Neural progenitor cell (in vitro differentiated cells): ENCODE measurements around the gene FAM43A. TPM values are rescaled to one million over a fixed set of nuclear protein-coding genes. Genes with fewer than 3 reads are reported as not detected.

Experiments used
- DNase-seq: peaks from one replicate; pipeline ENCODE4 v3.0.0-alpha.2; 2016; ENCODE audit warnings: low spot score
- H2AFZ ChIP-seq: fragments of 200-600 bp; sonication (generic); replicated peaks from 2 replicates; pipeline ENCODE4 v1.6.1; 2016; ENCODE audit warnings: antibody characterized with exemption
- H3F3A ChIP-seq: fragments of 200-600 bp; sonication (generic); 2 replicates; pipeline ENCODE4 v1.6.1; 2016; ENCODE audit warnings: antibody characterized with exemption, low read depth
- H3K27ac ChIP-seq: fragments of 200-600 bp; sonication (generic); 2 replicates; pipeline ENCODE4 v1.5.1; 2016; ENCODE audit warnings: mild to moderate bottlenecking
- H3K27me3 ChIP-seq: fragments of 200-600 bp; sonication (generic); 2 replicates; pipeline ENCODE4 v1.6.1; 2016; ENCODE audit warnings: mild to moderate bottlenecking, moderate library complexity
- H3K36me3 ChIP-seq: fragments of 200-600 bp; sonication (generic); 2 replicates; pipeline ENCODE4 v1.5.1; 2016
- H3K4me1 ChIP-seq: fragments of 200-600 bp; sonication (generic); 2 replicates; pipeline ENCODE4 v1.6.1; 2016; ENCODE audit warnings: mixed run types
- H3K4me2 ChIP-seq: fragments of 200-600 bp; sonication (generic); 2 replicates; pipeline ENCODE4 v1.6.1; 2016
- H3K4me3 ChIP-seq: fragments of 200-600 bp; sonication (generic); 2 replicates; pipeline ENCODE4 v1.5.1; 2016
- H3K79me2 ChIP-seq: fragments of 200-600 bp; sonication (generic); 2 replicates; pipeline ENCODE4 v1.6.1; 2016; ENCODE audit warnings: low read depth
- H3K9ac ChIP-seq: fragments of 200-600 bp; sonication (generic); 2 replicates; pipeline ENCODE4 v1.6.1; 2016
- H3K9me3 ChIP-seq: fragments of 200-600 bp; sonication (generic); 2 replicates; pipeline ENCODE4 v1.5.1; 2016; ENCODE audit warnings: low read depth
- H4K20me1 ChIP-seq: fragments of 200-600 bp; sonication (generic); 2 replicates; pipeline ENCODE4 v1.6.1; 2016; ENCODE audit warnings: low read depth
- H3K27ac Mint-ChIP-seq: 3 replicates; pipeline ENCODE4 v1.8.0; 2021; ENCODE audit warnings: mixed read lengths
- H3K27me3 Mint-ChIP-seq: 2 replicates; pipeline ENCODE4 v1.8.0; 2022; ENCODE audit warnings: low read depth, mild to moderate bottlenecking, inconsistent platforms, moderate library complexity, mixed read lengths; ENCODE audit not compliant: insufficient read depth
- H3K36me3 Mint-ChIP-seq: 3 replicates; pipeline ENCODE4 v1.8.0; 2021; ENCODE audit warnings: mixed read lengths
- H3K4me1 Mint-ChIP-seq: 3 replicates; pipeline ENCODE4 v1.8.0; 2021; ENCODE audit warnings: mixed read lengths
- H3K4me3 Mint-ChIP-seq: 3 replicates; pipeline ENCODE4 v1.8.0; 2021; ENCODE audit warnings: mild to moderate bottlenecking, moderate library complexity, mixed read lengths
- H3K9me3 Mint-ChIP-seq: 3 replicates; pipeline ENCODE4 v1.8.0; 2020; ENCODE audit warnings: mixed read lengths
- EZH2 ChIP-seq: fragments of 200-600 bp; sonication (generic); IDR thresholded peaks from 2 replicates; pipeline ENCODE4 v1.6.1; 2017; ENCODE audit warnings: antibody characterized with exemption, mild to moderate bottlenecking, moderate library complexity
- EZH2phosphoT487 ChIP-seq: fragments of 200-600 bp; sonication (generic); IDR thresholded peaks from 2 replicates; pipeline ENCODE4 v1.6.1; 2017; ENCODE audit warnings: antibody characterized with exemption
- small RNA-seq: library from RNA; depleted of rRNA; stranded (forward); fragments of <200 nt; gene quantifications from one replicate; pipeline ENCODE3, GENCODE V24; 2015
- total RNA-seq: library from RNA; depleted of rRNA; stranded (reverse); fragments of >200 nt; gene quantifications from 2 replicates; pipeline ENCODE4 v1.2.3, GENCODE V29; 2015; ENCODE audit warnings: low replicate concordance
- TF ChIP-seq, protein P1 (sequence below): fragments of 200-600 bp; sonication (generic); IDR thresholded peaks from 2 replicates; pipeline ENCODE4 v1.5.1; 2017; ENCODE audit warnings: antibody characterized with exemption, mild to moderate bottlenecking

Gene FAM43A
- total RNA-seq, 1 donor from 2014 or later: 0.80 TPM

DNA sequence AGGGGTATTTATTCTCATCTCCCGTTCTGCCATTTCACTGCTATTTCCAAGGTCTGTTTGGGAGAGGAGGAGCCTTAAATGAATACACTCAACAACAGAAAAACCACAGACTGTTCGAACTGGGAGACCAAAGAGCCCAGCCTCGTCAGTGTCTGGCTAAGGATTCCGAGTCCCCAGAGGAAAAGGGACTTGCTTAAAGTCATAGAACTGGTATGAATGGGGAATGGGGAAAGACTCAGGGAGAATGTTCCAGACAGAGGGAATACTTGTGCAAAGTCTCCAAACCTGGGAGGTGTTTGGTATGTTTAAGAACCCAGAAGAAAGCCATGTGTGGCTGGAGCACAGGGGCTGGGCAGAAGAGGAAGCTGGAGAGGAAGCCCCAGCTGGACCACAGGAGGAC, 46.9 kb downstream of the FAM43A start:
- Histone ChIP-seq H3K4me2 (no peak overlapping the region), H4K20me1 (no peaks in the 10 kb centered on the region), H3K36me3 (no peaks in the 10 kb centered on the region), H3K27ac (no peak overlapping the region), H3K4me3 (no peak overlapping the region), H3K27me3 (peaks cover 12% of the 10 kb centered on the region), H3F3A (peaks cover 4% of the 10 kb centered on the region), H2AFZ (no peak overlapping the region), H3K79me2 (no peaks in the 10 kb centered on the region), H3K4me1 (peaks cover 22% of the 10 kb centered on the region), H3K9me3 (no peaks in the 10 kb centered on the region), H3K9ac (no peak overlapping the region)
- TF ChIP-seq EZH2phosphoT487 (no peak), EZH2 (no peak)
- TF ChIP-seq, protein P1, sequence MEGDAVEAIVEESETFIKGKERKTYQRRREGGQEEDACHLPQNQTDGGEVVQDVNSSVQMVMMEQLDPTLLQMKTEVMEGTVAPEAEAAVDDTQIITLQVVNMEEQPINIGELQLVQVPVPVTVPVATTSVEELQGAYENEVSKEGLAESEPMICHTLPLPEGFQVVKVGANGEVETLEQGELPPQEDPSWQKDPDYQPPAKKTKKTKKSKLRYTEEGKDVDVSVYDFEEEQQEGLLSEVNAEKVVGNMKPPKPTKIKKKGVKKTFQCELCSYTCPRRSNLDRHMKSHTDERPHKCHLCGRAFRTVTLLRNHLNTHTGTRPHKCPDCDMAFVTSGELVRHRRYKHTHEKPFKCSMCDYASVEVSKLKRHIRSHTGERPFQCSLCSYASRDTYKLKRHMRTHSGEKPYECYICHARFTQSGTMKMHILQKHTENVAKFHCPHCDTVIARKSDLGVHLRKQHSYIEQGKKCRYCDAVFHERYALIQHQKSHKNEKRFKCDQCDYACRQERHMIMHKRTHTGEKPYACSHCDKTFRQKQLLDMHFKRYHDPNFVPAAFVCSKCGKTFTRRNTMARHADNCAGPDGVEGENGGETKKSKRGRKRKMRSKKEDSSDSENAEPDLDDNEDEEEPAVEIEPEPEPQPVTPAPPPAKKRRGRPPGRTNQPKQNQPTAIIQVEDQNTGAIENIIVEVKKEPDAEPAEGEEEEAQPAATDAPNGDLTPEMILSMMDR: no peak
- Mint-ChIP-seq H3K27me3 (peaks cover 22% of the 10 kb centered on the region), H3K4me1 (peaks cover 42% of the 10 kb centered on the region), H3K4me3 (no peak overlapping the region), H3K27ac (no peak overlapping the region), H3K9me3 (no peaks in the 10 kb centered on the region), H3K36me3 (peaks cover 7% of the 10 kb centered on the region)
- no peak for DNase-seq

DNA sequence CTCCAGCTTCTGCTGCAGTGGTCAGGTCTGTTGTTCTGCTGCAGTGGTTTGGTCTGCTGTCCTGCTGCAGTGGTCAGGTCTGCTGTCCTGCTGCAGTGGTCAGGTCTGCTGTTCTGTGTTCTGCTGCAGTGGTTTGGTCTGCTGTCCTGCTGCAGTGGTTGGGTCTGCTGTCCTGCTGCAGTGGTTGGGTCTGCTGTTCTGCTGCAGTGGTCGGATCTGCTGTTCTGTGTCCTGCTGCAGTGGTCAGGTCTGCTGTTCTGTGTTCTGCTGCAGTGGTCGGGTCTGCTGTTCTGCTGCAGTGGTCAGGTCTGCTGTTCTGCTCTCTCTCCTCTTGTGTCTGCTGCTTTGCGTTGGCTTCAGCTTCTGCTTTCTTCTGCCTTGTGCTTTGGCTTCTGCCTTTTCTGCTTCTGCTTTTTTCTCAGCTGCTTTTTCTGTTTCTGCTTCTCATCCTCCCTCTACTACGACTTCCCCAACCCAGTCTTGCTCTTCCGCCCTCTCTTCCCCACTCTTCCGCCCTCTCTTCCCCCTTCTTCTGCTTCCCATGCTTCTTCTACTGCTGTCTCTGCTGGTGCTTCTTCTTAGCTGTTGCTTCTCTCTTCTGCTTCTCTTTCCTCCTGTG, 50.7 kb downstream of the FAM43A start:
- H3K36me3 ChIP-seq: no peaks in the 10 kb centered on the region
- no peak overlapping the region for H3K9ac ChIP-seq
- Mint-ChIP-seq H3K27ac (no peak overlapping the region), H3K9me3 (no peaks in the 10 kb centered on the region), H3K36me3 (peaks cover 7% of the 10 kb centered on the region), H3K4me1 (peaks cover 32% of the 10 kb centered on the region), H3K27me3 (peaks cover 22% of the 10 kb centered on the region), H3K4me3 (no peak overlapping the region)
- H3K27me3 ChIP-seq: peaks cover 13% of the 10 kb centered on the region
- H3K79me2 ChIP-seq: no peaks in the 10 kb centered on the region
- H2AFZ ChIP-seq: no peak overlapping the region
- no peaks in the 10 kb centered on the region for H3F3A ChIP-seq
- H3K9me3 ChIP-seq: no peaks in the 10 kb centered on the region
- no peak overlapping the region for H3K27ac ChIP-seq
- H3K4me1 ChIP-seq: no peaks in the 10 kb centered on the region
- TF ChIP-seq EZH2phosphoT487: no peak
- TF ChIP-seq EZH2: no peak
- TF ChIP-seq, protein P1: no peak
- H4K20me1 ChIP-seq: no peaks in the 10 kb centered on the region
- H3K4me3 ChIP-seq: no peak overlapping the region
- H3K4me2 ChIP-seq: no peak overlapping the region
- no peak for DNase-seq

DNA sequence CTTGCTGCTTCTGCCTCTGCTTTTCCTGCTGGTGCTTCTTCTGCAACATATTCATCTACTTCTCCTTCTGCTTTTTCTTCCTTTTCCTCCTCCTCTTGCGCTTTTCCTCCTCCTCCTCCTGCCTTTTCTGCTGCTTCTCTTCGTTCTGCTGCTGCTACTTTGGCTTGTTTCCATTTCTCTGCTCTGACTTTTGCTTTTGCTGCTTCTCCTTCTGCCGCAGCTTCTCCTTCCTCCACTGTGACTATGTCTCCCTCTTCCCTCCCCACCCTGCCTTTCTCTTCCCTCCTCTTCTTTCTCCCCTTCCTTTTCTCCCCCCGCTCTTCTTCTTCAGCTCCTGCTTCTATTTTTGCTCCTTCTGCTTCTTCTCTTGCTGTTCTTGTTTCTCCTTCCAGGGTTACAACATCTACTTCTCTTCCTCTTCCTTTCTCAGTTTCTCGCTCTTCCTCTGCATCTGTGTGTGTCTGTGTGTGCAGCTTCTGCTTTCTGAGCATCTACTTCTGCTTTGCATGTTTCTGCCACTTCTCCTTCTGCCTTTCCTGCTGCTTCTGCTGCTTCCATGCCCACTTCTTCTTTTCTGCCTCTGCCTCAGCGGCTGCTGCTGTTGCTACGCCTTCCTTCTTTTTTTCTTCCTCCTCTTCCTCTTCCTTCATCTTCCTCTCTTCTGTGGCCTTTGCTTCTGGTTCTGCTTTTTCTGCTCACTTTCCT, 51.4 kb downstream of the FAM43A start:
- H3K36me3 Mint-ChIP-seq: peaks cover 7% of the 10 kb centered on the region
- peaks cover 13% of the 10 kb centered on the region for H3K27me3 ChIP-seq
- no peak overlapping the region for H3K4me3 Mint-ChIP-seq
- no peak overlapping the region for H3K4me3 ChIP-seq
- H3K27ac Mint-ChIP-seq: no peak overlapping the region
- no peak overlapping the region for H3K9ac ChIP-seq
- H3K9me3 Mint-ChIP-seq: no peaks in the 10 kb centered on the region
- TF ChIP-seq, protein P1: no peak
- TF ChIP-seq EZH2: no peak
- no peak for TF ChIP-seq EZH2phosphoT487
- H3K36me3 ChIP-seq: no peaks in the 10 kb centered on the region
- H3K9me3 ChIP-seq: no peaks in the 10 kb centered on the region
- H3K4me1 Mint-ChIP-seq: peaks cover 27% of the 10 kb centered on the region
- H3F3A ChIP-seq: no peaks in the 10 kb centered on the region
- H4K20me1 ChIP-seq: no peaks in the 10 kb centered on the region
- peaks cover 20% of the 10 kb centered on the region for H3K27me3 Mint-ChIP-seq
- no peak overlapping the region for H3K27ac ChIP-seq
- H3K4me1 ChIP-seq: no peaks in the 10 kb centered on the region
- no peaks in the 10 kb centered on the region for H3K79me2 ChIP-seq
- H2AFZ ChIP-seq: no peak overlapping the region
- no peak for DNase-seq
- H3K4me2 ChIP-seq: no peak overlapping the region

Small RNA genes within 50 kb of the gene (small RNA-seq; reads per million reads assigned to genes)
- not detected for gene AC046143.2

Other genes with a start within 250 kb of the FAM43A start
- 105 and 113 TPM in 2 replicates for gene ATP13A3, start 198.9 kb upstream of the FAM43A start, total RNA-seq
- 10.4 and 25.7 TPM in 2 replicates for gene TMEM44, start 52.5 kb upstream of the FAM43A start, total RNA-seq
- gene LSG1, start 13.7 kb upstream of the FAM43A start, total RNA-seq: 31.0 and 41.2 TPM in 2 replicates